ENCODE data around the gene WASHC4. TPM values are rescaled to one million over a fixed set of nuclear protein-coding genes. Genes with fewer than 3 reads are reported as not detected.
"Not testable (repeated sequence)": the region's sequence is repeated elsewhere in the genome, so short reads cannot be mapped to it uniquely, and the experiment has no call there.

WASHC4 gene
- total RNA-seq, 1 donor from 2014 or later, result 66.7 TPM

GRCh38 chr12:105092336-105092735 is 15.2 kb upstream of the WASHC4 start:
- Histone ChIP-seq H3K4me1 (no peaks in the 10 kb centered on the region), H3K9me3 (peaks cover 8% of the 10 kb centered on the region), H3K27ac (no peak overlapping the region), H3K27me3 (no peaks in the 10 kb centered on the region), H3K4me3 (peak overlapping the region; percentile 4), H3K36me3 (no peaks in the 10 kb centered on the region)
- no peak for TF ChIP-seq CTCF (IDR thresholded peaks at IDR 0.05)
- intact Hi-C loops (cut with DNase I), result no loop called here
- DNase-seq (no peak), ATAC-seq (peak; percentile 51)

GRCh38 chr12:105095338-105095737 is 12.2 kb upstream of the WASHC4 start:
- H3K27ac ChIP-seq; DNase-seq; H3K27me3 ChIP-seq; H3K4me3 ChIP-seq; H3K36me3 ChIP-seq; H3K9me3 ChIP-seq; ATAC-seq; H3K4me1 ChIP-seq; intact Hi-C loops (cut with DNase I): not testable (repeated sequence)

- no peaks in the 10 kb centered on the region for H3K36me3 ChIP-seq
- intact Hi-C loops (cut with DNase I), result no loop called here
- no peaks in the 10 kb centered on the region for H3K4me1 ChIP-seq
- H3K9me3 ChIP-seq, result peaks cover 8% of the 10 kb centered on the region
- H3K27ac ChIP-seq, result no peak overlapping the region
- H3K4me3 ChIP-seq, result no peak overlapping the region
- H3K27me3 ChIP-seq, result no peaks in the 10 kb centered on the region
- peak; percentile 44 for ATAC-seq
- no peak for DNase-seq
- no peak for TF ChIP-seq CTCF (IDR thresholded peaks at IDR 0.05)
Measured at GRCh38 chr12:105099356-105099755, 8.2 kb upstream of the WASHC4 start.

GRCh38 chr12:105100207-105100985 is 7.1 kb upstream of the WASHC4 start:
- peaks cover 6% of the 10 kb centered on the region for H3K9me3 ChIP-seq
- H3K4me1 ChIP-seq, result no peaks in the 10 kb centered on the region
- H3K27me3 ChIP-seq, result no peaks in the 10 kb centered on the region
- no peak for TF ChIP-seq CTCF (IDR thresholded peaks at IDR 0.05)
- DNase-seq (no peak), ATAC-seq (no peak)
- no peak overlapping the region for H3K27ac ChIP-seq
- no peaks in the 10 kb centered on the region for H3K36me3 ChIP-seq
- intact Hi-C loops (cut with DNase I), result no loop called here
- H3K4me3 ChIP-seq, result no peak overlapping the region

- Histone ChIP-seq H3K27ac (no peak overlapping the region), H3K4me3 (no peak overlapping the region), H3K4me1 (no peaks in the 10 kb centered on the region), H3K9me3 (no peaks in the 10 kb centered on the region), H3K27me3 (no peaks in the 10 kb centered on the region), H3K36me3 (no peaks in the 10 kb centered on the region)
- TF ChIP-seq CTCF (IDR thresholded peaks at IDR 0.05), result peak; percentile 6
- DNase-seq, result no peak
- no peak for ATAC-seq
- intact Hi-C loops (cut with DNase I), result no loop called here
Measured at GRCh38 chr12:105100998-105101397, 6.5 kb upstream of the WASHC4 start.

GRCh38 chr12:105102673-105103072 is 4.9 kb upstream of the WASHC4 start:
- Histone ChIP-seq H3K27me3 (no peaks in the 10 kb centered on the region), H3K4me3 (no peak overlapping the region), H3K27ac (no peak overlapping the region), H3K4me1 (no peaks in the 10 kb centered on the region), H3K36me3 (no peaks in the 10 kb centered on the region), H3K9me3 (no peaks in the 10 kb centered on the region)
- TF ChIP-seq CTCF (IDR thresholded peaks at IDR 0.05), result no peak
- intact Hi-C loops (cut with DNase I), result no loop called here
- ATAC-seq, result no peak
- no peak for DNase-seq
